GM19025 (cell line): ENCODE data around the gene XRCC5.

Experiments
- ATAC-seq: cut with Tn5 transposase; IDR thresholded peaks from one replicate; pipeline ENCODE4 v1.9.1; 2021; ENCODE audit warnings: mild to moderate bottlenecking, low read depth, moderate library complexity; ENCODE audit not compliant: unreplicated experiment

XRCC5 gene

DNA sequence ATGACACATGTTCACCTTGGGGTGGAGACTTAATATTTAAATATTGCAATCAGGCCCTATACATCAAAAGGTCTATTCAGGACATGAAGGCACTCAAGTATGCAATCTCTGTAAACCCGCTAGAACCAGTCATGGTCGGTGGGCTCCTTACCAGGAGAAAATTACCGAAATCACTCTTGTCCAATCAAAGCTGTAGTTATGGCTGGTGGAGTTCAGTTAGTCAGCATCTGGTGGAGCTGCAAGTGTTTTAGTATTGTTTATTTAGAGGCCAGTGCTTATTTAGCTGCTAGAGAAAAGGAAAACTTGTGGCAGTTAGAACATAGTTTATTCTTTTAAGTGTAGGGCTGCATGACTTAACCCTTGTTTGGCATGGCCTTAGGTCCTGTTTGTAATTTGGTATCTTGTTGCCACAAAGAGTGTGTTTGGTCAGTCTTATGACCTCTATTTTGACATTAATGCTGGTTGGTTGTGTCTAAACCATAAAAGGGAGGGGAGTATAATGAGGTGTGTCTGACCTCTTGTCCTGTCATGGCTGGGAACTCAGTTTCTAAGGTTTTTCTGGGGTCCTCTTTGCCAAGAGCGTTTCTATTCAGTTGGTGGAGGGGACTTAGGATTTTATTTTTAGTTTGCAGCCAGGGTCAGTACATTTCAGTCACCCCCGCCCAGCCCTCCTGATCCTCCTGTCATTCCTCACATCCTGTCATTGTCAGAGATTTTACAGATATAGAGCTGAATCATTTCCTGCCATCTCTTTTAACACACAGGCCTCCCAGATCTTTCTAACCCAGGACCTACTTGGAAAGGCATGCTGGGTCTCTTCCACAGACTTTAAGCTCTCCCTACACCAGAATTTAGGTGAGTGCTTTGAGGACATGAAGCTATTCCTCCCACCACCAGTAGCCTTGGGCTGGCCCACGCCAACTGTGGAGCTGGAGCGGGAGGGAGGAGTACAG lies 108.1 kb downstream of the XRCC5 start:
- ATAC-seq, result no peak

DNA sequence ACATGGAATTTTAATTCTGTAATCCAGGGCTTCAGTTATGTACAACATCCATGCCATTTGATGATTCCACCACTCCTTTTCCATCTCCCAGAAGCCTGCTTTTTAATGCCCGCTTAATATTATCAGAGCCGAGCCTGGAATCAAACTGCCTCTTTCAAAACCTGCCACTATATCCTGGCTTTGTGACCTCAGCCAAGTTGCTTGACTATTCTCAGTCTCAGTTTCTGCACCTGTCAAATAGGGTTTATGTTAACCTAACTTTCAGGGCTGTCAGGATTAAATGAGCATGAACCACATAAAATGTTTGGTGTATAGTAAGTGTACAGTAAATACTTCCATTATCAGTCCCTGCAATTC lies 108.7 kb downstream of the XRCC5 start:
- no peak for ATAC-seq

DNA sequence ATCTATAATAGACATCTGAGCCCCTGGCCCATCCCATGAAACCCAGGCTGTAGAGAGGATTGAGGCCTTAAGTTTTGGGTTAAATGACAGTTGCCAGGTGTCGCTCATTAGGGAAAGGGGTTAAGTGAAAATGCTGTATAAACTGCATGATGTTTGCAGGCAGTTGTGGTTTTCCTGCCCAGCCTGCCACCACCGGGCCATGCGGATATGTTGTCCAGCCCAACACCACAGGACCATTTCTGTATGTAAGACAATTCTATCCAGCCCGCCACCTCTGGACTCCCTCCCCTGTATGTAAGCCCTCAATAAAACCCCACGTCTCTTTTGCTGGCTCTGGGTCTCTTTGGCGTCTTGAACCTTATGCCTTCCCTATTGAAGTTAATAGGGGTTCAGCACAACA lies 110.7 kb downstream of the XRCC5 start:
- ATAC-seq, result no peak

DNA sequence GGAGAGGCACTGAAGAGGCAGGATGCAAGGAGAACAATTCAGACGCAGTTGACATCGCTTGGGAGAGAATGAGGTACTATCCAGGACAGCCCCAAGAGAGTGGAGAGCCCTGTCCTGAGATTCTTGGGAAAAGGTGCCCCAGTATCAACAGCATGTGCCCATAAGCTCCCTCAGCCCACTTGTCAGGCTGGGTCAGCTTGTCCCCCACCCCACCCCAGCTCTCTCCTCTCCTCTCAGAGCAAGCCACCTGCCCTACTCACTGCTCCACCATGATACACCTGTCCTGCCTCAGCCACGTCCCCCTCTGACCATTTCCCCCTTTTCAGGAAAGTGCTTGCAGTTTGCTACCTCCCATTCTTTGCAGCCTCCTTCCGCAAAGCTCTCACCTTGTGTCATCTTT lies 111.8 kb downstream of the XRCC5 start:
- ATAC-seq, result no peak

DNA sequence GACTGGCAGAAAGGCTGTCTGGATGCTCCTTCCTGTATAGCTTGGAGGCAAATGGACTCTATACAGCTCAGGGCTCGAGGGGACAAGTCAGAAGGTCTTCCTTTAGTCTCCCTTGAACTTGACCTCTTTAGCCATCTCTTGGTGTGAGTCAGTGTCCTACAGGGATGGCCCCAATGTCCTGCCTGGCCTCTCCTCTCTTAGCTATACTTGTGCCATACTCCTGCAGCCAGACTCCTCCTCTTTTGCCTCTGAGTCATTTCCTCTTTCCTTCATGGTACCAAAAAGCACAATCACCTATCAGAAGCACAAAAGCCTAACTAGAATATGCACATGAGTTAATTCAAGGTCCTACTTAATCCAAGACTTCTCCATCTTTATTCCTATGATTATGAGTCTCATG lies 112.7 kb downstream of the XRCC5 start:
- no peak for ATAC-seq

DNA sequence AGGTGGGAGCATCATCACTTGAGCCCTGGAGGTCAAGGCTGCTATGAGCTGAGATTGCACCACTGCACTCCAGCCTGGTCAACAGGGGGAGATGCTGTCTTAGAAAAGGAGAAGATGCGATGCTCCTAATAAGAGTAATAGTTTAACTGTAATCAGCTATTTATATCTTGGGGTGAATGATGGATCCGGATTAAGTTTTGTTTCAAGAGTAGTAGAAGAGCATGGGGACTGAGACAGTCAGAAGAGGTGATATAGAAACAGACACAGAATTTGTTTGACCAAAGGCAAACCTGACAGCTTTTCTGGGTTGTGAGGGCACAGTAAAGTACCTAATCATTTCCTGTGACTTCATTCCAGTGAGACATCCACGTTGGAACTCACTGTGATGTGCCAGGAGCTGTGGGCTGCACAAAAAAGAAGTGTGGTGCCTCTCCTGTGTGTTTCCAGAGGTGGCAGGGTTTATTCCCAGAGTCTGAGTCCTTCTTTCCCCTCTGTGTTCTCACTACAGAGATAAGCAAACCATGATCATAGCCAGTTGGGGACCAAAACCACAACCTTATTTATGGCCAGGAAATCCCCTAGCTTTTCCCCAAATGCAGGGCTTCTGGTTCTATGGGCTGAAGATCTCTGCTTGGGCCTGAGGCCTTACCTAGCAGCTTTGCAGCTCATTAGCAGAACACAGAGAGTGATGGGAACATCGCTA lies 113.7 kb downstream of the XRCC5 start:
- ATAC-seq, result peak; percentile 66

DNA sequence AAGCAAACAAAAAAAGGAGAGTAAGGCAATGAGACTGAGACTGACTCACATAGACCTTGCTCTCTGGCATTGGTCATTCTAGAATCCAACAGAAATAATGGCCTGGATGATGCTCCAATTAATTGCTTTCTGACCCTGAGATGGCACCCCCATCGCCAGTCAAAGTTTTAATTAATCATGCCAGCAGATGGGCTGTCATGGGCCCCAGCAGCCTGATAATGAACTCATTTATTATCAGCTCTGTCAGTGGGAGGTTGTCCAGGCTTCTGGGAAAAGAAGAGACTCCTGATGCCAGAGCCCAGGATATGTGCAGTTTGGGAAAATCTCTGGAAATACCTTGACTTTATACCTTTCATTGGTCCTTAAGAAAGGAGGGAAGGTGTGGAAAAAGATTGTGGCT lies 115.2 kb downstream of the XRCC5 start:
- no peak for ATAC-seq

DNA sequence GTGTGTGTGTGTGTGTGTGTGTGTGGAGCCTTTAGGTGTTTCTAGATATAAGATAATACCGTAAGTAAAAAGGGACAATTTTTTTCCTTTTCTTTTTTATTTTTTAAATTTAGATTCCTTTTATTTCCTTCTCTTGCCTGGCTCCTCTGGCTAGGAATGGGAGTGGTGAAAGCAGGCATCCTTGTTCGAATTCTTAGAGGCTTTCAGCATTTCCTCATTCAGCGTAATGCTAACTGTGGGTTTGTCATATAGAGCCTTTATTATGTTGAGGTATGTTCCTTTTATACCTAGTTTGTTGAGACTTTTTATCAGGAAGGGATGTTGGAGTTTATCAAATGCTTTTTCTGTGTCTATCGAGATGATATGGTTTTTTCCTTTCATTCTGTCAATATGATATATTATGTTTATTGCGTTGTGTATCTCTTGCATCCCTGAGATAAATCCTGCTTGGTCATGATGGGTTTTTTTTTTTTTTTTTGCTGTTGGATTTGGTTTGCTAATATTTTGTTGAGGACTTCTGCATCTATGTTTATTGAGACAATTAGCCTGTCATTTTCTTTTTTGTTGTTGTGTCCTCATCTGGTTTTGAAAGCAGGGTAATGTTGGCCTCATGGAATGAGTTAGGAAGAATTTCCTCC lies 120.2 kb downstream of the XRCC5 start:
- ATAC-seq, result no peak

DNA sequence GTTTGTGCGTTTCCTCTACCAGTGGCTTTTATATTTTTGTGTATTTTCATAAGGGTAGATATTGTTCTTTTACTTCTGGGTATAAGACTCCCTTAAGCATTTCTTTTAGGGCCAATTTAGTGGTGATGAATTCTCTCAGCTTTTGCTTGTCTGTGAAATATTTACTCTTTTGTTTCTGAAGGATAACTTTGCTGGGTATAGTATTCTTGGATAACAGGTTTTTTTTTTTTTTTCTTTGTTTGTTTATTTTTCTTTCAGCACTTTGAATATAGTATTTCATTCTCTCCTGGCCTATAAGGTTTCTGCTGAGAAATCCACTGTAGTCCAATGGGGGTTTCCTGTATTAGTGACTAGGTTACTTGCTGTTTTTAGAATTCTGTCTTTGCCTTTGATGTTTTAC lies 122.7 kb downstream of the XRCC5 start:
- ATAC-seq, result no peak

DNA sequence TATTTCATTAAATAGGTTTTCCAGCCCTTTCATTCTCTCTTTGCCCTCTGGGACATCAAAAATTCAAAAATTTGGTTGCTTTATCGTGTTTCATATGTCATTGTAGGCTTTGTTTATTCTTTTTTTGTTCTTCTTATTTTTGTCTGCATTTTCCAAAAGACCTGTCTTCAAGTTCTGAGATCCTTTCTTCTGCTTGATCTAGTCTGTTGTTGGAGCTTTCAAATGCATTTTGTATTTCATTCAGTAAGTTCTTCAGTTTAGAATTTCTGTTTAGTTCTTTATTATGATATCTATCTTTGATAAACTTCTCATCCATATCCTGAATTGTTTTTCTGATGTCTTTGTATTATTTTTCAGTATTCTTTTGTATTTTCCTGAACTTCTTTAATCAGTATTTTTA lies 123.6 kb downstream of the XRCC5 start:
- no peak for ATAC-seq

DNA sequence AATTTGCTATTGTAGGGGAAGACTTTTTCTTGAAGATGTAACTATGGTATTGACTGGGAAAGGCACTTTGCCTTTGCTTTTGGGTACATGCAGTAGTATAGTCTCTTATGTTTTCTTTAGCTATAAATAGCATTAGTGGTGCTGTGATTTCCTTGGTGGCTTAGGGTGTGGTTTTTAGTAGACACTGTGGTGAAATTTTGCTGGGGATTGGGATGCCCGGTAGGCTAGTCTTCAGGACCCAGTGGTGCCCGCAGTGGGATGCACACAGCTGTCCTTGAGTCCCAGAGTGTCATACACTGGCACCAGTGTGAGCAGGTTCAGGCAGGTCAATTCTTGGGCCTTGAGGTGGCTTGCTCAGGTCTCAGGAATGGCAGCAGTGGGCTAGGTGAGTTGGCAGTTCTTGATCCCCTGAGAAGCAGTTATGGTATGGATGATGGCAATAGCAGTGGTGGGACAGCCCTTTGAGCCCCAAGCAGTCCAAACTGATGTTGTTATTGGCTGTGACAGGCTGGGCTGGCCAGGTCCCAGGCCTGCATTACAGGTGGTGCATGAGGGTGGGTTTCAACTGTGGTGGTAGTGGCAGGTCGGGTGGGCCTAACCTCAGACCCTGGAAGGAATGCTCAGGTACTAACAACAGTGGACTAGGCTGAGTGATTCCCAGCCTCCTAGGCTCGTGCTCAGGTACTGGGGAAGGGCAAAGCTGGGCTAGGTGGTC lies 124.3 kb downstream of the XRCC5 start:
- ATAC-seq, result no peak

DNA sequence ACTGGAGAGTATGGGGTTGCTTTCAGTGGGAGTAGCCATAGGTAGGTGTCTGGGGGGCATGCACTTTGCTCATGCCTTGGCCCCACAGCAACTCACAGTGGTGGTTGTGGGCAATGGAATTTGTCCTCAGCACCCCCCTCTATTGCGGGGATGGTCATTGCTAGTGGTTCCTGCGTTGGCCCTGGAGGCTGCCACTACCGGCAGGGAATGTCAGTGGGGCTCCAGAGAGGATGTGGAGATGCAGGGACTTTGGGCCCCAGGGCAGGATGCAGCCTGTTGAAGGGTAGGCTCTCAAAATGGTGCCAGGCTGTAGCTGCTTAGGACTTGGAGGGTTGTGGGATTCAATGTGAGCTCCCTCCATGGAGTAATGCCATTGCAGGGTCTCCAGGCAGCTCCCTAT lies 125.0 kb downstream of the XRCC5 start:
- ATAC-seq, result no peak

DNA sequence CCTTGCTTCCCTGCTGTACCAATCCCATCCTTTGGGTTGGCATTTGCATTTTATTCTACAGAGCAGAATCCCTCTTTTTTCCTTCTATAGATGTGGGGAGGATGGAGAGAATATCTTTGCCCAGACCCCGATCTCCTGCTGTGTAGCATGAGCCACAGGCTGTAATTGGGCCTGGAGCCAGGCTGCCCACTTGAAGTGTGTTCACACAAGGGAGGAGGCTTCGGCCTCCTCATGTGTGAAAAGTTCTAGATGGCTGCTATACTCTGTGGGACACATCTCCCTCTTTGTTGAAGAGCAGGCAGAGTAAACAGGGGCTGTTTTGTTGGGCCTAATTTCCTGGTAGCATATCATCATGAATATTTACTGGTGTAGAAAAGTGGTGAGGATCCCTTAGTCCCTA lies 126.3 kb downstream of the XRCC5 start:
- ATAC-seq, result no peak

DNA sequence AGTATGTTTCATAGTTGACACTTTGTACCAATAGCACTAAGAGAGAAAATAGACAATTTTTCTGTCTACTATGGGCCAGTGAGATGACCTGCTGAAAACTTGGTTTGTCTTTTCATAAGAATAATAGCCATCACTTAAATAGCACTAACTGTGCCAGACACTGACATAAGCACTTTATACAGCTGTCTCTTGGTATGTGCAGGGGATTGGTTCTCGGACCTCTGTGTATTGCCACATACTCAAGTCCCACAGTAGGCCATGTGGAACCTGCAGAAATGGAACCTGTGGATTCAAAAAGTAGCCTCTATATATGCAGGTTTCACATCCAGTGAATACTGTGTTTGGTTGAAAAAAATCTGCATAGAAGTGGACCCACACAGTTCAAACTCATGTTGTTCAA lies 126.7 kb downstream of the XRCC5 start:
- no peak for ATAC-seq

DNA sequence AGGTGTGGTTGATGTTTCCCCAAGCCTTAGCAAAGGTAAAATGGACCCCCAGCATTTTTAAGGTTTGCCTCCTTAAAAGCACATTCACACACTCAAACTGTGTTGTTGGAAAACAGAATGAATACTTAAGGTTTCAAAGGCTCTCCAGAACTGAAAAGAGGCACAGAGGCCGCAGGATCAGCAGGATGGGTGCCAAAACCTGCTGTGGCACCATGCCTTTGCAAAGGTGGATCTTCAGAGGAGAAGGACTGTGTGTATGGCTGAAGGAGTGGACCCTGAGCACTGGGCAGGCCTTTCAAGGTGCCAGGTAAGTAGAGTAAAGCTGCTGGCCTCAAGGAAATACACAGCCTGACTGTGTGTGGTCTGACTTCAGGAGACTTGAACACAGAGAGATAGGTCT lies 127.3 kb downstream of the XRCC5 start:
- no peak for ATAC-seq

DNA sequence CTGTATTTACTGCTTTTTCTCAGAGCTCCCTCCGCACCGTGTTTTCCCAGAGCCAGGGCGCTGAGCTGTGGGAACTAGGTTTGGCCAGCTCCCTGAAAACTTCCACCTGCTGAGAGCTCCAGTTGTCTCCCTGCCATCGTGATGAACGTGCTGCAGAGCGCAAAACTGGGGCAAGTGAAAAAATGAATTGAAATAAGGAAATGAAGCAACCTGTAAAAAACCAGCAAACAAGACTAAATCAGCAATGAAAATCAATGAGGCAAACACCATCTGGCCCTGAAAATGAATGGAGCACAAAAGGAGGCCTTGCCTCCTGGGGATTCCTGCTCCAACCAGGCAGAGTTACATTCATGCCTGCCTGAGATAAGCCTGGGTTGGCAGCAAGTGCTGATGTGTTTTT lies 133.2 kb downstream of the XRCC5 start:
- no peak for ATAC-seq

DNA sequence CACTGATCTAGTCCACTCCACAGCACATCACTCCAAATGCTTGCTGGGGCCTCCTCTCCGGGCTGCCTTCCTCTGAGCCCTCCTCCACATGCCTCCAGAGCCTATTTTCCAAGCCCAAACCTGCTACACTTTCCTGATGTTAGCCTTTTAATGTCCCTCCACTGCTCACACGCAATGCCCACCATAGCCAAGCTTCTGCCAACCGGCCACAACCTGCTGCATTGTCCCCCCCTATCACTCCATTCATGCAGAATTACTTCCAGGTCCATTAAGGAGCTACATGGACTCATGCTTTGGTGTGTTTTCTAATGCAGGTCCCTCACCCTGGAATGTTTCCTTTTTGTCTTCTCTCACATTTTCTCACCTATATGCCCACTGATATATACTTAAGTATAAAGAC lies 133.9 kb downstream of the XRCC5 start:
- ATAC-seq, result no peak

DNA sequence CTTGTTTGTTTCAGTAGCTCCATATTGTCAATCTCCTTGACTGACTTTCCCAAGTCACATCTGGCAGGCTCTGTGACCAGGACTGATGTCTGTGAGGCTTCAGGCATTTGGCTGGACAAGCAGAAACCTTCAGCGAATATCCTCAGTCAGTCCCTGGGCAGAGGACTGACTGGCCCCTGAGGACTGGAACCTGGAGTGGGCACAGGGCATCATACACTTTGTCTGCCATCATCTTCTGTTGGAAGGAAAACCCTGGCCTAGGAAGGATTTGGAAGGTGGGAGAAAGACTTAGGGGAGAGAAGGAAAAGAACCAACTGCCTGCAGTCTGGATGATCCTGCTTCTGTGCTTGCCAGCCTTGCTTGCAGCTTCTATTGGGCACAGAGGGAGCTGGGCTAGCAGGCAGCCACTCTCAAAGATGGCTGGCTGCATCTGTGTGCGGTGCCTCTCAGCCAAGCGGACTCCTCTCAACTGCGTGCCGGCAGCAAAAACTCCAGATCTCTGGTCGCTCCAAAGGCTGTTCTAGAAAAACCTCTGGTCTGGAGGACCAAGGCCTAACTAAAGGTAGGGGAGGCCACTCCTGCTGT lies 136.3 kb downstream of the XRCC5 start:
- no peak for ATAC-seq

DNA sequence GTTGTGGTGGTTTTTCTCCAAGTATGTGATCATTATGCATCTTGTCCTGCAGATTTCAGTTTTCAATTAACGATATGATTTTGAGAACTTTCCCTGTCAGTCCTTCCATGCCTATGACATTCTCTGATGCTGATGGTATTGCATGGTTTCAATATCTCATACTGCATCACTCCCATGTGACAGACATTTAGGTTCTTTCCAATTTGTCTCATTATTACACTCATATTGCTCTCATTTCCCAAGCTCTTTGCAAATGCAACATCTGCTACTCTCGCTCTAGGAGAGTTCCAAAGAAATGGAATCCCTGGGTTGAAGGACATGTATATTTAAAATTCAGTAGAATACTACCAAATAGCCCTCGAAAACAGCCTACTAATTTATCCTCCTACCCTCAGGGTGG lies 137.6 kb downstream of the XRCC5 start:
- ATAC-seq, result no peak
